HG03354 (cell line): ENCODE measurements around the gene SULF2.

Experiments used
- ATAC-seq: cut with Tn5 transposase; IDR thresholded peaks from one replicate; pipeline ENCODE4 v1.9.1; 2021; ENCODE audit warnings: mild to moderate bottlenecking; ENCODE audit not compliant: unreplicated experiment, poor library complexity, severe bottlenecking

Gene SULF2

GRCh38 chr20:47768016-47768824 lies 17.1 kb downstream of the SULF2 start:
- ATAC-seq = no peak

GRCh38 chr20:47765691-47766594 lies 19.3 kb downstream of the SULF2 start:
- no peak for ATAC-seq

GRCh38 chr20:47765271-47765670 lies 20.0 kb downstream of the SULF2 start:
- ATAC-seq = no peak

- ATAC-seq = no peak
These were observed 21.0 kb downstream of the SULF2 start for GRCh38 chr20:47764154-47764733.

GRCh38 chr20:47762699-47763268 lies 22.5 kb downstream of the SULF2 start:
- ATAC-seq = no peak

GRCh38 chr20:47761482-47762047 lies 23.7 kb downstream of the SULF2 start:
- no peak for ATAC-seq

- no peak for ATAC-seq
These were observed 24.4 kb downstream of the SULF2 start for GRCh38 chr20:47760686-47761481.

GRCh38 chr20:47758517-47759450 lies 26.5 kb downstream of the SULF2 start:
- no peak for ATAC-seq

- no peak for ATAC-seq
These were observed 27.9 kb downstream of the SULF2 start for GRCh38 chr20:47757145-47758035.

GRCh38 chr20:47754946-47755652 lies 30.2 kb downstream of the SULF2 start:
- ATAC-seq = no peak

- ATAC-seq = no peak
These were observed 30.9 kb downstream of the SULF2 start for GRCh38 chr20:47754388-47754715.

- no peak for ATAC-seq
These were observed 31.5 kb downstream of the SULF2 start for GRCh38 chr20:47753576-47754387.

GRCh38 chr20:47751449-47751848 lies 33.8 kb downstream of the SULF2 start:
- ATAC-seq = no peak

- no peak for ATAC-seq
These were observed 35.9 kb downstream of the SULF2 start for GRCh38 chr20:47749339-47749738.

GRCh38 chr20:47748823-47749222 lies 36.5 kb downstream of the SULF2 start:
- no peak for ATAC-seq

- no peak for ATAC-seq
These were observed 37.2 kb downstream of the SULF2 start for GRCh38 chr20:47748069-47748468.
